22Rv1 (cell line): ENCODE measurements around the gene GALNT18.

ENCODE experiments used
- CTCF ChIP-seq: fragments of 450-650 bp; IDR thresholded peaks from 2 replicates; pipeline ENCODE4 v1.5.1; 2017; ENCODE audit warnings: mild to moderate bottlenecking
- ZFX ChIP-seq: fragments of 450-650 bp; IDR thresholded peaks from 2 replicates; pipeline ENCODE4 v1.6.1; 2017; ENCODE audit warnings: antibody characterized with exemption, borderline replicate concordance

- TF ChIP-seq CTCF (no peak), ZFX (no peak)
Observed at GRCh38 chr11:11318461-11318860, 303.3 kb downstream of the GALNT18 start.
